Measurements from ENCODE around the gene CAVIN4. TPM values are rescaled to one million over a fixed set of nuclear protein-coding genes. Genes with fewer than 3 reads are reported as not detected.

The CAVIN4 gene
- total RNA-seq, 1 experiment from 2014 or later: 0.59 TPM

DNA sequence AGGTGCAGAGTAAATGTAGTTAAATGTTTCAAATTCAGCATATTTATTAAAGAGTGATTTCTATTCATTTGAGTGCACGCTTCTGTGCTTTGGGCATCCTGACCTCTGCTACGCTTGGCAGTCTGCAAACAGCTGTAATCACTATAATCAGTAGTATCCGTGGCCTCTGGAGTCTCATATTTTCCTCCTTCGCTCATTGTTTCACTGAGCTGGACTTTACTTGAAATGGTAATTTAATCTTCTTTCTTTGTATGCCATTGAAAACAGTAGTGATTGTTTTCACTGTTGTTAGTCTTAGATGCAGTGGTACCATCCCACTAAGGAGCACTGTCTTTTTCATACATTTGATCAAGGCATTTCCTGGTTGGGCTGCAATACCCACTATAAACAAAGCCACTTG lies 43.5 kb upstream of the CAVIN4 start:
- Histone ChIP-seq H2AFZ (ENCODE audit: low read depth, low read length, poor library complexity, severe bottlenecking) (no peak overlapping the region), H3K4me2 (ENCODE audit: low read length) (no peak overlapping the region), H3K27me3 (ENCODE audit: insufficient read depth, low read length) (no peaks in the 10 kb centered on the region), H4K20me1 (ENCODE audit: insufficient read depth) (no peaks in the 10 kb centered on the region), H3K9me3 (ENCODE audit: control insufficient read depth in 1 of 2, insufficient read depth in 1 of 2, low read depth in 1 of 2, low read length in 2 of 2) (no peaks in the 10 kb centered on the region), H3K4me1 (ENCODE audit: control insufficient read depth in 1 of 2, insufficient read depth in 2 of 2, low read length in 2 of 2) (no peaks in the 10 kb centered on the region), H3K9me2 (ENCODE audit: insufficient read depth) (no peaks in the 10 kb centered on the region), H3K27ac (ENCODE audit: low read depth, low read length) (no peak overlapping the region), H3K79me2 (ENCODE audit: insufficient read depth, low read length) (no peaks in the 10 kb centered on the region), H3K36me3 (ENCODE audit: control insufficient read depth in 1 of 2, insufficient read depth in 2 of 2, low read length in 2 of 2) (no peaks in the 10 kb centered on the region), H3K4me3 (replicated peaks in 1 of 2; ENCODE audit: low read depth in 1 of 2, low read length in 2 of 2) (no peak overlapping the region), H3K9ac (ENCODE audit: low read length) (no peak overlapping the region)
- CTCF ChIA-PET: no interaction called here
- DNase-seq (ENCODE audit: low read depth, low spot score) (no peak), ATAC-seq (no peak)
- POLR2A ChIA-PET: no interaction called here
- intact Hi-C loops (cut with micrococcal nuclease): no loop called here
- RAD21 ChIA-PET (ENCODE audit: low non-redundant PET in 1 of 2, low total read pairs in 2 of 2, uncharacterized antibody in 2 of 2, unreplicated experiment in 2 of 2): no interaction called here
- no TSS peak for BruUV-seq (replicated peaks)
- TF ChIP-seq, protein P1, sequence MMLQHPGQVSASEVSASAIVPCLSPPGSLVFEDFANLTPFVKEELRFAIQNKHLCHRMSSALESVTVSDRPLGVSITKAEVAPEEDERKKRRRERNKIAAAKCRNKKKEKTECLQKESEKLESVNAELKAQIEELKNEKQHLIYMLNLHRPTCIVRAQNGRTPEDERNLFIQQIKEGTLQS (IDR thresholded peaks at IDR 0.05): no peak
- no peak for TF ChIP-seq SRF (IDR thresholded peaks at IDR 0.05; ENCODE audit: low read depth)
- TF ChIP-seq, protein P2, sequence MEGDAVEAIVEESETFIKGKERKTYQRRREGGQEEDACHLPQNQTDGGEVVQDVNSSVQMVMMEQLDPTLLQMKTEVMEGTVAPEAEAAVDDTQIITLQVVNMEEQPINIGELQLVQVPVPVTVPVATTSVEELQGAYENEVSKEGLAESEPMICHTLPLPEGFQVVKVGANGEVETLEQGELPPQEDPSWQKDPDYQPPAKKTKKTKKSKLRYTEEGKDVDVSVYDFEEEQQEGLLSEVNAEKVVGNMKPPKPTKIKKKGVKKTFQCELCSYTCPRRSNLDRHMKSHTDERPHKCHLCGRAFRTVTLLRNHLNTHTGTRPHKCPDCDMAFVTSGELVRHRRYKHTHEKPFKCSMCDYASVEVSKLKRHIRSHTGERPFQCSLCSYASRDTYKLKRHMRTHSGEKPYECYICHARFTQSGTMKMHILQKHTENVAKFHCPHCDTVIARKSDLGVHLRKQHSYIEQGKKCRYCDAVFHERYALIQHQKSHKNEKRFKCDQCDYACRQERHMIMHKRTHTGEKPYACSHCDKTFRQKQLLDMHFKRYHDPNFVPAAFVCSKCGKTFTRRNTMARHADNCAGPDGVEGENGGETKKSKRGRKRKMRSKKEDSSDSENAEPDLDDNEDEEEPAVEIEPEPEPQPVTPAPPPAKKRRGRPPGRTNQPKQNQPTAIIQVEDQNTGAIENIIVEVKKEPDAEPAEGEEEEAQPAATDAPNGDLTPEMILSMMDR (IDR thresholded peaks at IDR 0.05 in 2 of 3, conservative IDR thresholded peaks at IDR 0.05 in 1 of 3; ENCODE audit: borderline replicate concordance in 1 of 3, insufficient read depth in 1 of 3, low read depth in 2 of 3, low read length in 2 of 3): no peak
- no peak for TF ChIP-seq ELF1 (IDR thresholded peaks at IDR 0.05; ENCODE audit: borderline replicate concordance, low read depth)
- TF ChIP-seq SIN3A (IDR thresholded peaks at IDR 0.05; ENCODE audit: low read depth): no peak
- TF ChIP-seq ZFX (IDR thresholded peaks at IDR 0.05): no peak
- TF ChIP-seq, protein P3, sequence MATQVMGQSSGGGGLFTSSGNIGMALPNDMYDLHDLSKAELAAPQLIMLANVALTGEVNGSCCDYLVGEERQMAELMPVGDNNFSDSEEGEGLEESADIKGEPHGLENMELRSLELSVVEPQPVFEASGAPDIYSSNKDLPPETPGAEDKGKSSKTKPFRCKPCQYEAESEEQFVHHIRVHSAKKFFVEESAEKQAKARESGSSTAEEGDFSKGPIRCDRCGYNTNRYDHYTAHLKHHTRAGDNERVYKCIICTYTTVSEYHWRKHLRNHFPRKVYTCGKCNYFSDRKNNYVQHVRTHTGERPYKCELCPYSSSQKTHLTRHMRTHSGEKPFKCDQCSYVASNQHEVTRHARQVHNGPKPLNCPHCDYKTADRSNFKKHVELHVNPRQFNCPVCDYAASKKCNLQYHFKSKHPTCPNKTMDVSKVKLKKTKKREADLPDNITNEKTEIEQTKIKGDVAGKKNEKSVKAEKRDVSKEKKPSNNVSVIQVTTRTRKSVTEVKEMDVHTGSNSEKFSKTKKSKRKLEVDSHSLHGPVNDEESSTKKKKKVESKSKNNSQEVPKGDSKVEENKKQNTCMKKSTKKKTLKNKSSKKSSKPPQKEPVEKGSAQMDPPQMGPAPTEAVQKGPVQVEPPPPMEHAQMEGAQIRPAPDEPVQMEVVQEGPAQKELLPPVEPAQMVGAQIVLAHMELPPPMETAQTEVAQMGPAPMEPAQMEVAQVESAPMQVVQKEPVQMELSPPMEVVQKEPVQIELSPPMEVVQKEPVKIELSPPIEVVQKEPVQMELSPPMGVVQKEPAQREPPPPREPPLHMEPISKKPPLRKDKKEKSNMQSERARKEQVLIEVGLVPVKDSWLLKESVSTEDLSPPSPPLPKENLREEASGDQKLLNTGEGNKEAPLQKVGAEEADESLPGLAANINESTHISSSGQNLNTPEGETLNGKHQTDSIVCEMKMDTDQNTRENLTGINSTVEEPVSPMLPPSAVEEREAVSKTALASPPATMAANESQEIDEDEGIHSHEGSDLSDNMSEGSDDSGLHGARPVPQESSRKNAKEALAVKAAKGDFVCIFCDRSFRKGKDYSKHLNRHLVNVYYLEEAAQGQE (IDR thresholded peaks at IDR 0.05; ENCODE audit: low read depth): no peak
- TF ChIP-seq, protein P4, sequence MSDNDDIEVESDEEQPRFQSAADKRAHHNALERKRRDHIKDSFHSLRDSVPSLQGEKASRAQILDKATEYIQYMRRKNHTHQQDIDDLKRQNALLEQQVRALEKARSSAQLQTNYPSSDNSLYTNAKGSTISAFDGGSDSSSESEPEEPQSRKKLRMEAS (IDR thresholded peaks at IDR 0.05): no peak
- TF ChIP-seq, protein P5, sequence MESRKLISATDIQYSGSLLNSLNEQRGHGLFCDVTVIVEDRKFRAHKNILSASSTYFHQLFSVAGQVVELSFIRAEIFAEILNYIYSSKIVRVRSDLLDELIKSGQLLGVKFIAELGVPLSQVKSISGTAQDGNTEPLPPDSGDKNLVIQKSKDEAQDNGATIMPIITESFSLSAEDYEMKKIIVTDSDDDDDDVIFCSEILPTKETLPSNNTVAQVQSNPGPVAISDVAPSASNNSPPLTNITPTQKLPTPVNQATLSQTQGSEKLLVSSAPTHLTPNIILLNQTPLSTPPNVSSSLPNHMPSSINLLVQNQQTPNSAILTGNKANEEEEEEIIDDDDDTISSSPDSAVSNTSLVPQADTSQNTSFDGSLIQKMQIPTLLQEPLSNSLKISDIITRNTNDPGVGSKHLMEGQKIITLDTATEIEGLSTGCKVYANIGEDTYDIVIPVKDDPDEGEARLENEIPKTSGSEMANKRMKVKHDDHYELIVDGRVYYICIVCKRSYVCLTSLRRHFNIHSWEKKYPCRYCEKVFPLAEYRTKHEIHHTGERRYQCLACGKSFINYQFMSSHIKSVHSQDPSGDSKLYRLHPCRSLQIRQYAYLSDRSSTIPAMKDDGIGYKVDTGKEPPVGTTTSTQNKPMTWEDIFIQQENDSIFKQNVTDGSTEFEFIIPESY (IDR thresholded peaks at IDR 0.05; ENCODE audit: extremely low read depth, insufficient replicate concordance, low read length): no peak
- no peak for TF ChIP-seq FOSL1 (IDR thresholded peaks at IDR 0.05; ENCODE audit: low read depth)
- no peak for TF ChIP-seq EZH2phosphoT487 (IDR thresholded peaks at IDR 0.05; ENCODE audit: borderline replicate concordance)
- TF ChIP-seq YY1 (IDR thresholded peaks at IDR 0.05; ENCODE audit: extremely low read depth, insufficient replicate concordance, low read depth, low read length): no peak
- no peak for TF ChIP-seq CBX3 (IDR thresholded peaks at IDR 0.05; ENCODE audit: low read depth)
- no peak for TF ChIP-seq TCF7L2 (IDR thresholded peaks at IDR 0.05; ENCODE audit: borderline replicate concordance, extremely low read depth, insufficient read depth, insufficient read length)
- TF ChIP-seq SP1 (IDR thresholded peaks at IDR 0.05; ENCODE audit: low read depth): no peak
- no peak for TF ChIP-seq EGR1 (IDR thresholded peaks at IDR 0.05; ENCODE audit: low read depth)
- no peak for TF ChIP-seq ZNF274 (IDR thresholded peaks at IDR 0.05; ENCODE audit: low read depth, low read length)
- TF ChIP-seq JUND (IDR thresholded peaks at IDR 0.05): no peak
- no peak for TF ChIP-seq CEBPB (IDR thresholded peaks at IDR 0.05; ENCODE audit: low read depth)
- TF ChIP-seq POLR2A (IDR thresholded peaks at IDR 0.05; ENCODE audit: borderline replicate concordance, extremely low read depth, insufficient read depth, insufficient read length): no peak

Data from HCT116 (cell line).